GM13976 (cell line): Measurements from ENCODE around the gene FAM234B.
A peak's percentile ranks its signal among the peaks of the same experiment; 100 is the strongest.

Experiments used
- DNase-seq: peaks from one replicate; pipeline ENCODE4 v3.0.0; 2012; ENCODE audit warnings: low spot score
- in situ Hi-C: fragments of 300-500 bp; cut with MboI; formaldehyde crosslinking; loops from one replicate; pipeline ENCODE4 v1.12.0; 2022; ENCODE audit warnings: low sequenced_read_pairs, mixed read lengths, inconsistent platforms; ENCODE audit not compliant: unreplicated experiment
- TF ChIP-seq, protein P1 (sequence below): IDR thresholded peaks from 2 replicates; pipeline ENCODE4 v1.5.1; 2012; ENCODE audit warnings: borderline replicate concordance, mild to moderate bottlenecking; ENCODE audit not compliant: insufficient read depth; ENCODE audit errors: extremely low read depth, missing control alignments, control extremely low read depth

The FAM234B gene, protein sequence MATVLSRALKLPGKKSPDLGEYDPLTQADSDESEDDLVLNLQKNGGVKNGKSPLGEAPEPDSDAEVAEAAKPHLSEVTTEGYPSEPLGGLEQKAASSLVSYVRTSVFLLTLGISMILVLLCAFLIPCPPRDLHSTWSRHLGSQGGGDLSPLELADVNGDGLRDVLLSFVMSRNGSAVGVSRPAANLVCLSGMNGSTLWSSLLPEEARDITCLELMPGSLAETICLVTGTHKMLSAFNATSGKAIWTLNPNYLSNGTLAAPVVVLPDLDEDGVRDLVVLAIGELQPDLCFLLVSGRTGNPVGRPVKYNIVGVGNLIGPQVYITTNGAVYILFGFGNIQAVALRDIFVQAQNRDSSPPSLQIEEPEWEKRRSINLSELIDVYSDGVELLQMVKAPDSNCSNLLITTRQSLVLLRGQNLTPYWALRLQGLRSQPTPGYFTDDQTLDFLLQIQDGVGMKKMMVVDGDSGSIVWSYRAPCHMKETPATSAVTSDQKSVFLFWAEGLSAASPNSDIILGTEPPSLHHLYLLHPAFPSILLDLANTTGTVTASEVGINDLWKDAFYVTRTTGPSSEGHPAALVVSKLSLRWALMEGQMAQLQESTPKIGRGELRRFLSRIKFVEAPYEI

GRCh38 chr12:13044002-13044905 is at the start of gene FAM234B:
TSS of gene FAM234B (plus strand) at chr12:13044381. CDS start at chr12:13044404, 23 bp downstream.
- in situ Hi-C loops: no loop called here
- DNase-seq: peak; percentile 87
- TF ChIP-seq, protein P1, sequence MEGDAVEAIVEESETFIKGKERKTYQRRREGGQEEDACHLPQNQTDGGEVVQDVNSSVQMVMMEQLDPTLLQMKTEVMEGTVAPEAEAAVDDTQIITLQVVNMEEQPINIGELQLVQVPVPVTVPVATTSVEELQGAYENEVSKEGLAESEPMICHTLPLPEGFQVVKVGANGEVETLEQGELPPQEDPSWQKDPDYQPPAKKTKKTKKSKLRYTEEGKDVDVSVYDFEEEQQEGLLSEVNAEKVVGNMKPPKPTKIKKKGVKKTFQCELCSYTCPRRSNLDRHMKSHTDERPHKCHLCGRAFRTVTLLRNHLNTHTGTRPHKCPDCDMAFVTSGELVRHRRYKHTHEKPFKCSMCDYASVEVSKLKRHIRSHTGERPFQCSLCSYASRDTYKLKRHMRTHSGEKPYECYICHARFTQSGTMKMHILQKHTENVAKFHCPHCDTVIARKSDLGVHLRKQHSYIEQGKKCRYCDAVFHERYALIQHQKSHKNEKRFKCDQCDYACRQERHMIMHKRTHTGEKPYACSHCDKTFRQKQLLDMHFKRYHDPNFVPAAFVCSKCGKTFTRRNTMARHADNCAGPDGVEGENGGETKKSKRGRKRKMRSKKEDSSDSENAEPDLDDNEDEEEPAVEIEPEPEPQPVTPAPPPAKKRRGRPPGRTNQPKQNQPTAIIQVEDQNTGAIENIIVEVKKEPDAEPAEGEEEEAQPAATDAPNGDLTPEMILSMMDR: peak; percentile 17

DNA sequence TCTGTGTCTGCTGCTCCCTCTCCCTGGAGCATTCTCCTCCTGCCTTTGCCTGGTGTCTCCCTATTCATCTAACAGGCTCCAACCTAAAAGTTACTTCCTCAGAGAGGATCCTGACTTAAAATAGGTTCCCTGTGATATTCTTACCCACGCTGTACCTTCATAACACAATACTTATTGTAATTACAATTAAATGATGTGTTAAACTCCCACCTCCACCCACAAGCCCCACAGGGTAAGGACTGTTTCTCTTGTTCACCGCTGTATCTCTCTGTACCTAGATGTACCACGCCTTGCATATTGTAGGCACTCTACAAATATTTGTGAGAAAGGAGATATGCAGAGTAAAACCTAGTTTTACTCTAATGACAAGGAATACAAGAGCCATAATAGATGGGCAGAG is 49.1 kb upstream of the FAM234B start:
- TF ChIP-seq, protein P1: no peak
- no peak for DNase-seq
- in situ Hi-C loops: no loop called here

- in situ Hi-C loops: no loop called here
- DNase-seq: no peak
- TF ChIP-seq, protein P1: no peak
These were observed 48.0 kb upstream of the FAM234B start for GRCh38 chr12:12996209-12996608.

GRCh38 chr12:12997156-12997555 is 47.0 kb upstream of the FAM234B start:
- TF ChIP-seq, protein P1: no peak
- no peak for DNase-seq
- in situ Hi-C loops: no loop called here

- TF ChIP-seq, protein P1: no peak
- no peak for DNase-seq
- in situ Hi-C loops: no loop called here
These were observed 46.4 kb upstream of the FAM234B start for GRCh38 chr12:12997734-12998133.

DNA sequence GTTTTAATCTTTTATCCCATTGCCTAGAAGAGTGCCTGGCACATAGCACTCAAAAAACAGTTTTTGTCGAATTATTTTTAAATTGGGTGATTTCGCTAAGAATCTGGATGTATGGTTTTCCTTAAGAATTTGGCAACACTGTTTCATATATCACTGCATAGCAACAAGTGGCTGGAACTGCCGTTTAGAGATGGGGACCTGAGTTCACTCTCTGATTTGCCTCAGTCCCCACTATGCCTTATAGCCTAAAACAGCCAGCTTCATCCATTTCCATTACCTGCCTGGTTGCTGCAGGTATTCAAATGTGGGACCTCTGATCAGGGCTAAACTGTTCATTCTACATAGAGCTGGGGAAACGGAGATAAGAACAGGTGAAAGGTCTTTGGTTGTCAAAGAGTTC is 45.9 kb upstream of the FAM234B start:
- TF ChIP-seq, protein P1: no peak
- in situ Hi-C loops: no loop called here
- DNase-seq: no peak
